WTC11 (cell line): Measurements from ENCODE around the gene RCE1. TPM values are rescaled to one million over a fixed set of nuclear protein-coding genes. Genes with fewer than 3 reads are reported as not detected.

Experiments
- ATAC-seq: fragments of 200-7000 bp; cut with Tn5 transposase; 2 replicates; pipeline ENCODE4 v1.10.0; 2021; ENCODE audit warnings: mild to moderate bottlenecking, moderate library complexity
- CTCF ChIA-PET: fragments of 300-600 bp; sonication (Branson Sonifier 250); formaldehyde crosslinking; loops from one replicate; lab custom pipeline; 2021; ENCODE audit warnings: antibody characterized with exemption; lab: Charles Lee
- POLR2A ChIA-PET: fragments of 350-600 bp; sonication (Branson Sonifier 250); formaldehyde crosslinking; loops from one replicate; lab custom pipeline; 2021; ENCODE audit warnings: antibody characterized with exemption; lab: Charles Lee
- DNase-seq: peaks from one replicate; pipeline ENCODE4 v3.0.0; 2021; ENCODE audit warnings: low spot score
- H3K27ac Mint-ChIP-seq: 2 replicates; pipeline ENCODE4 v1.8.0; 2021; ENCODE audit warnings: mixed read lengths
- H3K27me3 Mint-ChIP-seq: 2 replicates; pipeline ENCODE4 v1.8.0; 2021; ENCODE audit warnings: low read depth, mild to moderate bottlenecking, moderate library complexity, mixed read lengths
- H3K36me3 Mint-ChIP-seq: 2 replicates; pipeline ENCODE4 v1.8.0; 2021; ENCODE audit warnings: mixed read lengths
- H3K4me1 Mint-ChIP-seq: 2 replicates; pipeline ENCODE4 v1.8.0; 2022; ENCODE audit warnings: mixed read lengths
- H3K4me3 Mint-ChIP-seq: 2 replicates; pipeline ENCODE4 v1.8.0; 2021; ENCODE audit warnings: mild to moderate bottlenecking, moderate library complexity, mixed read lengths
- H3K9me3 Mint-ChIP-seq: 2 replicates; pipeline ENCODE4 v1.8.0; 2021; ENCODE audit warnings: mixed read lengths
- ATF3 ChIP-seq: sonication (generic); formaldehyde crosslinking; conservative IDR thresholded peaks from 2 replicates; pipeline ENCODE4 v1.8.1; 2022; ENCODE audit warnings: mild to moderate bottlenecking, missing genetic modification reagents
- CREB1 ChIP-seq: sonication (generic); formaldehyde crosslinking; IDR thresholded peaks from 2 replicates; pipeline ENCODE4 v1.8.0; 2023; ENCODE audit warnings: mild to moderate bottlenecking, missing genetic modification reagents
- CREM ChIP-seq: sonication (generic); formaldehyde crosslinking; IDR thresholded peaks from 2 replicates; pipeline ENCODE4 v1.8.1; 2022; ENCODE audit warnings: mild to moderate bottlenecking, missing genetic modification reagents, moderate library complexity
- ETV6 ChIP-seq: sonication (generic); formaldehyde crosslinking; IDR thresholded peaks from 2 replicates; pipeline ENCODE4 v1.8.1; 2022; ENCODE audit warnings: mild to moderate bottlenecking, missing genetic modification reagents
- HMGA2 ChIP-seq: fragments of 250-450 bp; sonication (Bioruptor Pico); IDR thresholded peaks from 2 replicates; pipeline ENCODE4 v1.4.0; 2021; ENCODE audit warnings: mild to moderate bottlenecking, moderate library complexity
- MYBL2 ChIP-seq: sonication (generic); formaldehyde crosslinking; IDR thresholded peaks from 2 replicates; pipeline ENCODE4 v1.8.1; 2023; ENCODE audit warnings: mild to moderate bottlenecking, moderate library complexity, missing genetic modification reagents
- ZNF232 ChIP-seq: sonication (generic); formaldehyde crosslinking; IDR thresholded peaks from 2 replicates; pipeline ENCODE4 v1.8.0; 2022; ENCODE audit warnings: mild to moderate bottlenecking, missing genetic modification reagents
- ZNF263 ChIP-seq: sonication (generic); formaldehyde crosslinking; IDR thresholded peaks from 2 replicates; pipeline ENCODE4 v1.8.1; 2022; ENCODE audit warnings: low read depth, mild to moderate bottlenecking, moderate library complexity, missing genetic modification reagents
- ZNF416 ChIP-seq: fragments of 250-450 bp; sonication (Bioruptor Pico); IDR thresholded peaks from 2 replicates; pipeline ENCODE4 v1.9.0; 2021; ENCODE audit warnings: mild to moderate bottlenecking, inconsistent platforms
- ZNF671 ChIP-seq: fragments of 250-450 bp; sonication (Bioruptor Pico); IDR thresholded peaks from 2 replicates; pipeline ENCODE4 v1.8.0; 2021; ENCODE audit warnings: mild to moderate bottlenecking
- ZSCAN18 ChIP-seq: fragments of 250-450 bp; sonication (Bioruptor Pico); IDR thresholded peaks from 2 replicates; pipeline ENCODE4 v2.1.2; 2022; ENCODE audit warnings: mild to moderate bottlenecking, moderate library complexity
- total RNA-seq: library from RNA; stranded (reverse); gene quantifications from 3 replicates; pipeline ENCODE4 v1.2.3, GENCODE V29; 2021
- TF ChIP-seq, protein P1 (sequence below): sonication (generic); formaldehyde crosslinking; IDR thresholded peaks from 2 replicates; pipeline ENCODE4 v1.8.0; 2022; ENCODE audit warnings: mild to moderate bottlenecking, missing genetic modification reagents
- TF ChIP-seq, protein P2 (sequence below): sonication (generic); formaldehyde crosslinking; IDR thresholded peaks from 2 replicates; pipeline ENCODE4 v1.8.0; 2022; ENCODE audit warnings: mild to moderate bottlenecking, missing genetic modification reagents
- TF ChIP-seq, protein P3 (sequence below): fragments of 250-450 bp; sonication (Bioruptor Pico); IDR thresholded peaks from 2 replicates; pipeline ENCODE4 v1.9.0; 2021; ENCODE audit warnings: mild to moderate bottlenecking
- TF ChIP-seq, protein P4 (sequence below): sonication (generic); formaldehyde crosslinking; IDR thresholded peaks from 2 replicates; pipeline ENCODE4 v1.8.1; 2023; ENCODE audit warnings: mild to moderate bottlenecking, missing genetic modification reagents

Gene RCE1
- total RNA-seq, 1 experiment from 2014 or later = 34.6 TPM

- Mint-ChIP-seq H3K27me3 (no peaks in the 10 kb centered on the region), H3K4me1 (0 out of 2 replicates have a peak, but pooled peaks cover 6% of the 10 kb centered on the region), H3K9me3 (no peaks in the 10 kb centered on the region), H3K36me3 (no peaks in the 10 kb centered on the region), H3K27ac (no peak overlapping the region), H3K4me3 (no peak overlapping the region)
- ChIA-PET CTCF (interaction anchor here (2.6 kb wide), 1 partner anchor 114 kb away, joined by 9 read pairs; no protein-coding TSS in a partner anchor), POLR2A (no interaction called here)
- ATAC-seq = no peak
- DNase-seq = no peak
- no peak for TF ChIP-seq MYBL2
- TF ChIP-seq CREB1 (CRISPR knock-in tag) = no peak
- TF ChIP-seq ZNF232 (CRISPR knock-in tag) = no peak
- TF ChIP-seq, protein P1, sequence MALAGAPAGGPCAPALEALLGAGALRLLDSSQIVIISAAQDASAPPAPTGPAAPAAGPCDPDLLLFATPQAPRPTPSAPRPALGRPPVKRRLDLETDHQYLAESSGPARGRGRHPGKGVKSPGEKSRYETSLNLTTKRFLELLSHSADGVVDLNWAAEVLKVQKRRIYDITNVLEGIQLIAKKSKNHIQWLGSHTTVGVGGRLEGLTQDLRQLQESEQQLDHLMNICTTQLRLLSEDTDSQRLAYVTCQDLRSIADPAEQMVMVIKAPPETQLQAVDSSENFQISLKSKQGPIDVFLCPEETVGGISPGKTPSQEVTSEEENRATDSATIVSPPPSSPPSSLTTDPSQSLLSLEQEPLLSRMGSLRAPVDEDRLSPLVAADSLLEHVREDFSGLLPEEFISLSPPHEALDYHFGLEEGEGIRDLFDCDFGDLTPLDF (CRISPR knock-in tag) = no peak
- TF ChIP-seq, protein P2, sequence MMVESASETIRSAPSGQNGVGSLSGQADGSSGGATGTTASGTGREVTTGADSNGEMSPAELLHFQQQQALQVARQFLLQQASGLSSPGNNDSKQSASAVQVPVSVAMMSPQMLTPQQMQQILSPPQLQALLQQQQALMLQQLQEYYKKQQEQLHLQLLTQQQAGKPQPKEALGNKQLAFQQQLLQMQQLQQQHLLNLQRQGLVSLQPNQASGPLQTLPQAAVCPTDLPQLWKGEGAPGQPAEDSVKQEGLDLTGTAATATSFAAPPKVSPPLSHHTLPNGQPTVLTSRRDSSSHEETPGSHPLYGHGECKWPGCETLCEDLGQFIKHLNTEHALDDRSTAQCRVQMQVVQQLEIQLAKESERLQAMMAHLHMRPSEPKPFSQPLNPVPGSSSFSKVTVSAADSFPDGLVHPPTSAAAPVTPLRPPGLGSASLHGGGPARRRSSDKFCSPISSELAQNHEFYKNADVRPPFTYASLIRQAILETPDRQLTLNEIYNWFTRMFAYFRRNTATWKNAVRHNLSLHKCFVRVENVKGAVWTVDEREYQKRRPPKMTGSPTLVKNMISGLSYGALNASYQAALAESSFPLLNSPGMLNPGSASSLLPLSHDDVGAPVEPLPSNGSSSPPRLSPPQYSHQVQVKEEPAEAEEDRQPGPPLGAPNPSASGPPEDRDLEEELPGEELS (CRISPR knock-in tag) = no peak
- no peak for TF ChIP-seq ZNF671
- TF ChIP-seq CREM = no peak
- no peak for TF ChIP-seq ZSCAN18 (CRISPR knock-in tag)
- no peak for TF ChIP-seq ATF3 (CRISPR knock-in tag)
- TF ChIP-seq, protein P3, sequence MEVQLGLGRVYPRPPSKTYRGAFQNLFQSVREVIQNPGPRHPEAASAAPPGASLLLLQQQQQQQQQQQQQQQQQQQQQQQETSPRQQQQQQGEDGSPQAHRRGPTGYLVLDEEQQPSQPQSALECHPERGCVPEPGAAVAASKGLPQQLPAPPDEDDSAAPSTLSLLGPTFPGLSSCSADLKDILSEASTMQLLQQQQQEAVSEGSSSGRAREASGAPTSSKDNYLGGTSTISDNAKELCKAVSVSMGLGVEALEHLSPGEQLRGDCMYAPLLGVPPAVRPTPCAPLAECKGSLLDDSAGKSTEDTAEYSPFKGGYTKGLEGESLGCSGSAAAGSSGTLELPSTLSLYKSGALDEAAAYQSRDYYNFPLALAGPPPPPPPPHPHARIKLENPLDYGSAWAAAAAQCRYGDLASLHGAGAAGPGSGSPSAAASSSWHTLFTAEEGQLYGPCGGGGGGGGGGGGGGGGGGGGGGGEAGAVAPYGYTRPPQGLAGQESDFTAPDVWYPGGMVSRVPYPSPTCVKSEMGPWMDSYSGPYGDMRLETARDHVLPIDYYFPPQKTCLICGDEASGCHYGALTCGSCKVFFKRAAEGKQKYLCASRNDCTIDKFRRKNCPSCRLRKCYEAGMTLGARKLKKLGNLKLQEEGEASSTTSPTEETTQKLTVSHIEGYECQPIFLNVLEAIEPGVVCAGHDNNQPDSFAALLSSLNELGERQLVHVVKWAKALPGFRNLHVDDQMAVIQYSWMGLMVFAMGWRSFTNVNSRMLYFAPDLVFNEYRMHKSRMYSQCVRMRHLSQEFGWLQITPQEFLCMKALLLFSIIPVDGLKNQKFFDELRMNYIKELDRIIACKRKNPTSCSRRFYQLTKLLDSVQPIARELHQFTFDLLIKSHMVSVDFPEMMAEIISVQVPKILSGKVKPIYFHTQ (CRISPR knock-in tag) = no peak
- no peak for TF ChIP-seq HMGA2 (CRISPR knock-in tag)
- no peak for TF ChIP-seq ZNF263 (CRISPR knock-in tag)
- TF ChIP-seq, protein P4, sequence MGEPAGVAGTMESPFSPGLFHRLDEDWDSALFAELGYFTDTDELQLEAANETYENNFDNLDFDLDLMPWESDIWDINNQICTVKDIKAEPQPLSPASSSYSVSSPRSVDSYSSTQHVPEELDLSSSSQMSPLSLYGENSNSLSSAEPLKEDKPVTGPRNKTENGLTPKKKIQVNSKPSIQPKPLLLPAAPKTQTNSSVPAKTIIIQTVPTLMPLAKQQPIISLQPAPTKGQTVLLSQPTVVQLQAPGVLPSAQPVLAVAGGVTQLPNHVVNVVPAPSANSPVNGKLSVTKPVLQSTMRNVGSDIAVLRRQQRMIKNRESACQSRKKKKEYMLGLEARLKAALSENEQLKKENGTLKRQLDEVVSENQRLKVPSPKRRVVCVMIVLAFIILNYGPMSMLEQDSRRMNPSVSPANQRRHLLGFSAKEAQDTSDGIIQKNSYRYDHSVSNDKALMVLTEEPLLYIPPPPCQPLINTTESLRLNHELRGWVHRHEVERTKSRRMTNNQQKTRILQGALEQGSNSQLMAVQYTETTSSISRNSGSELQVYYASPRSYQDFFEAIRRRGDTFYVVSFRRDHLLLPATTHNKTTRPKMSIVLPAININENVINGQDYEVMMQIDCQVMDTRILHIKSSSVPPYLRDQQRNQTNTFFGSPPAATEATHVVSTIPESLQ (CRISPR knock-in tag) = no peak
- TF ChIP-seq ETV6 (CRISPR knock-in tag) = no peak
- no peak for TF ChIP-seq ZNF416
These were observed 19.4 kb downstream of the RCE1 start for GRCh38 chr11:66862559-66863037.
